Body of pancreas (tissue), 4 donors: Measurements from ENCODE around the gene PLPPR3.

Experiments
- CTCF ChIP-seq, 7 experiments: fragments of 450-650 bp in 4 of 7; fragments of 200-600 bp in 3 of 7; sonication (generic) in 3 of 7; IDR thresholded peaks; one replicate each; pipeline ENCODE4 v1.5.1; 2016 to 2019; ENCODE audit warnings: antibody characterized with exemption in 7 of 7
- POLR2A ChIP-seq, 3 donors: fragments of 450-650 bp; IDR thresholded peaks; one replicate each; pipeline ENCODE4 v1.6.1; 2016; ENCODE audit warnings: antibody characterized with exemption in 3 of 3, mild to moderate bottlenecking in 2 of 3

GRCh38 chr19:804419-805165 lies 17.2 kb downstream of the PLPPR3 start:
- TF ChIP-seq CTCF (IDR thresholded peaks at IDR 0.05) (no peak), POLR2A (IDR thresholded peaks at IDR 0.05) (no peak)
